Skin epidermis (tissue), 12 donors: ENCODE results near the gene CROCC2.

Experiments
- H3K27ac ChIP-seq, 21 experiments: fragments of 200-600 bp; sonication (generic) in 11 of 21; one replicate each; pipeline ENCODE4 v1.5.0; 2020; ENCODE audit warnings: mild to moderate bottlenecking in 3 of 21, inconsistent platforms in 2 of 21, moderate library complexity in 2 of 21
- H3K4me3 ChIP-seq, 7 experiments: fragments of 200-600 bp; sonication (generic) in 2 of 7; one replicate each; pipeline ENCODE4 v1.5.0; 2020; ENCODE audit warnings: inconsistent platforms in 2 of 7, mild to moderate bottlenecking in 2 of 7, moderate library complexity in 1 of 7

The CROCC2 gene

GRCh38 chr2:240901986-240902614 lies 4.0 kb upstream of the CROCC2 start:
- H3K4me3 ChIP-seq: no peak overlapping the region
- no peak overlapping the region for H3K27ac ChIP-seq

- no peak overlapping the region for H3K4me3 ChIP-seq
- no peak overlapping the region for H3K27ac ChIP-seq
Measured at GRCh38 chr2:240902615-240903041, 3.5 kb upstream of the CROCC2 start.

- no peak overlapping the region for H3K27ac ChIP-seq
- no peak overlapping the region for H3K4me3 ChIP-seq
Measured at GRCh38 chr2:240903191-240904060, 2.7 kb upstream of the CROCC2 start.

GRCh38 chr2:240904216-240905175 lies 1.6 kb upstream of the CROCC2 start:
- H3K27ac ChIP-seq: no peak overlapping the region
- H3K4me3 ChIP-seq: no peak overlapping the region

- H3K27ac ChIP-seq: no peak overlapping the region
- H3K4me3 ChIP-seq: no peak overlapping the region
Measured at GRCh38 chr2:240905176-240905781, 857 bp upstream of the CROCC2 start.

GRCh38 chr2:240906911-240907590 lies 915 bp downstream of the CROCC2 start:
- H3K4me3 ChIP-seq: no peak overlapping the region
- no peak overlapping the region for H3K27ac ChIP-seq

- Histone ChIP-seq H3K27ac (no peak overlapping the region), H3K4me3 (no peak overlapping the region)
Measured at GRCh38 chr2:240909216-240909974, 3.3 kb downstream of the CROCC2 start.

- Histone ChIP-seq H3K4me3 (no peak overlapping the region), H3K27ac (no peak overlapping the region)
Measured at GRCh38 chr2:240911641-240912265, 5.6 kb downstream of the CROCC2 start.

GRCh38 chr2:240912878-240913809 lies 7.0 kb downstream of the CROCC2 start:
- Histone ChIP-seq H3K27ac (peak overlapping the region in 16 of 21 experiments; percentile 9 to 81 (median 51)), H3K4me3 (no peak overlapping the region)

GRCh38 chr2:240913810-240914644 lies 7.9 kb downstream of the CROCC2 start:
- H3K27ac ChIP-seq: peak overlapping the region in 18 of 21 experiments; percentile 16 to 81 (median 52)
- no peak overlapping the region for H3K4me3 ChIP-seq

- peak overlapping the region in 13 of 21 experiments; percentile 1 to 83 (median 60) for H3K27ac ChIP-seq
- no peak overlapping the region for H3K4me3 ChIP-seq
Measured at GRCh38 chr2:240914645-240915525, 8.7 kb downstream of the CROCC2 start.

- H3K27ac ChIP-seq: peak overlapping the region in 12 of 21 experiments; percentile 16 to 83 (median 70)
- no peak overlapping the region for H3K4me3 ChIP-seq
Measured at GRCh38 chr2:240915526-240916341, 9.6 kb downstream of the CROCC2 start.

- H3K4me3 ChIP-seq: no peak overlapping the region
- peak overlapping the region in 17 of 21 experiments; percentile 26 to 85 (median 60) for H3K27ac ChIP-seq
Measured at GRCh38 chr2:240916571-240917008, 10.5 kb downstream of the CROCC2 start.
